HL-60/S4 treated with retinoic acid at 250 ng/mL for 4 days and 3 days (cell line): ENCODE measurements around the gene KRT6A.
"Not testable (repeated sequence)": the region's sequence is repeated elsewhere in the genome, so short reads cannot be mapped to it uniquely, and the experiment has no call there.

Source experiments
- in situ Hi-C: fragments of 300-500 bp; cut with MboI; formaldehyde crosslinking; loops from 2 replicates; pipeline ENCODE4 v1.7.0; 2022; ENCODE audit warnings: low sequenced_read_pairs

Gene KRT6A

GRCh38 chr12:52506858-52507715, 14.0 kb upstream of the KRT6A start:
- in situ Hi-C loops, result no loop called here

GRCh38 chr12:52502877-52503276, 9.8 kb upstream of the KRT6A start:
- in situ Hi-C loops, result no loop called here

- in situ Hi-C loops, result no loop called here
These were observed 8.4 kb upstream of the KRT6A start for GRCh38 chr12:52501490-52501889.

- in situ Hi-C loops, result not testable (repeated sequence)
These were observed 7.5 kb upstream of the KRT6A start for GRCh38 chr12:52500574-52500973.

- in situ Hi-C loops, result no loop called here
These were observed 6.9 kb upstream of the KRT6A start for GRCh38 chr12:52499806-52500560.

GRCh38 chr12:52498946-52499345, 5.9 kb upstream of the KRT6A start:
- in situ Hi-C loops, result no loop called here

- in situ Hi-C loops, result no loop called here
These were observed 4.9 kb upstream of the KRT6A start for GRCh38 chr12:52497975-52498374.

- in situ Hi-C loops, result no loop called here
These were observed 3.6 kb upstream of the KRT6A start for GRCh38 chr12:52496590-52497071.

- in situ Hi-C loops, result no loop called here
These were observed 3.0 kb upstream of the KRT6A start for GRCh38 chr12:52496054-52496453.

GRCh38 chr12:52495389-52495788, 2.3 kb upstream of the KRT6A start:
- in situ Hi-C loops, result no loop called here

- in situ Hi-C loops, result no loop called here
These were observed 1.5 kb upstream of the KRT6A start for GRCh38 chr12:52494518-52494917.

GRCh38 chr12:52494100-52494499, 1.0 kb upstream of the KRT6A start:
- in situ Hi-C loops, result no loop called here

- in situ Hi-C loops, result not testable (repeated sequence)
These were observed 652 bp downstream of the KRT6A start for GRCh38 chr12:52492405-52492804.

GRCh38 chr12:52491495-52491894, 1.6 kb downstream of the KRT6A start:
- in situ Hi-C loops, result not testable (repeated sequence)

- in situ Hi-C loops, result no loop called here
These were observed 4.3 kb downstream of the KRT6A start for GRCh38 chr12:52488736-52489135.

GRCh38 chr12:52487744-52488443, 5.2 kb downstream of the KRT6A start:
- in situ Hi-C loops, result not testable (repeated sequence)

GRCh38 chr12:52487211-52487610, 5.8 kb downstream of the KRT6A start:
- in situ Hi-C loops, result no loop called here

GRCh38 chr12:52486166-52487105, 6.6 kb downstream of the KRT6A start:
- in situ Hi-C loops, result no loop called here

- in situ Hi-C loops, result no loop called here
These were observed 13.0 kb downstream of the KRT6A start for GRCh38 chr12:52480073-52480472.

- in situ Hi-C loops, result no loop called here
These were observed 15.4 kb downstream of the KRT6A start for GRCh38 chr12:52477651-52478050.
